GM12872 (cell line): ENCODE results near the gene TERT.

Experiments used
- CTCF ChIP-seq: IDR thresholded peaks from 3 replicates; pipeline ENCODE4 v1.5.1; 2011; ENCODE audit warnings: low read depth, mild to moderate bottlenecking, low read length, moderate library complexity; ENCODE audit not compliant: insufficient read depth

The TERT gene

GRCh38 chr5:1273745-1274144, 21.1 kb downstream of the TERT start:
- TF ChIP-seq CTCF: no peak

GRCh38 chr5:1272201-1272600, 22.7 kb downstream of the TERT start:
- TF ChIP-seq CTCF: no peak

- no peak for TF ChIP-seq CTCF
These were observed 23.6 kb downstream of the TERT start for GRCh38 chr5:1270933-1271914.

- no peak for TF ChIP-seq CTCF
These were observed 24.4 kb downstream of the TERT start for GRCh38 chr5:1270426-1270825.

- TF ChIP-seq CTCF: no peak
These were observed 26.2 kb downstream of the TERT start for GRCh38 chr5:1268666-1269065.

- no peak for TF ChIP-seq CTCF
These were observed 26.8 kb downstream of the TERT start for GRCh38 chr5:1268056-1268455.

GRCh38 chr5:1266791-1267190, 28.1 kb downstream of the TERT start:
- TF ChIP-seq CTCF: no peak
